WTC11 (cell line): Measurements from ENCODE around the gene IRF2BP1. TPM values are rescaled to one million over a fixed set of nuclear protein-coding genes. Genes with fewer than 3 reads are reported as not detected.

ENCODE experiments used
- ATAC-seq: fragments of 200-7000 bp; cut with Tn5 transposase; 2 replicates; pipeline ENCODE4 v1.10.0; 2021; ENCODE audit warnings: mild to moderate bottlenecking, moderate library complexity
- CTCF ChIA-PET: fragments of 300-600 bp; sonication (Branson Sonifier 250); formaldehyde crosslinking; loops from one replicate; lab custom pipeline; 2021; ENCODE audit warnings: antibody characterized with exemption; lab: Charles Lee
- POLR2A ChIA-PET: fragments of 350-600 bp; sonication (Branson Sonifier 250); formaldehyde crosslinking; loops from one replicate; lab custom pipeline; 2021; ENCODE audit warnings: antibody characterized with exemption; lab: Charles Lee
- DNase-seq: peaks from one replicate; pipeline ENCODE4 v3.0.0; 2021; ENCODE audit warnings: low spot score
- H3K27ac Mint-ChIP-seq: 2 replicates; pipeline ENCODE4 v1.8.0; 2021; ENCODE audit warnings: mixed read lengths
- H3K27me3 Mint-ChIP-seq: 2 replicates; pipeline ENCODE4 v1.8.0; 2021; ENCODE audit warnings: low read depth, mild to moderate bottlenecking, moderate library complexity, mixed read lengths
- H3K36me3 Mint-ChIP-seq: 2 replicates; pipeline ENCODE4 v1.8.0; 2021; ENCODE audit warnings: mixed read lengths
- H3K4me1 Mint-ChIP-seq: 2 replicates; pipeline ENCODE4 v1.8.0; 2022; ENCODE audit warnings: mixed read lengths
- H3K4me3 Mint-ChIP-seq: 2 replicates; pipeline ENCODE4 v1.8.0; 2021; ENCODE audit warnings: mild to moderate bottlenecking, moderate library complexity, mixed read lengths
- H3K9me3 Mint-ChIP-seq: 2 replicates; pipeline ENCODE4 v1.8.0; 2021; ENCODE audit warnings: mixed read lengths
- AFF4 ChIP-seq: sonication (generic); formaldehyde crosslinking; IDR thresholded peaks from 2 replicates; pipeline ENCODE4 v1.8.1; 2023; ENCODE audit warnings: mild to moderate bottlenecking, missing genetic modification reagents, borderline replicate concordance
- ATF1 ChIP-seq: sonication (generic); formaldehyde crosslinking; IDR thresholded peaks from 2 replicates; pipeline ENCODE4 v1.8.1; 2023; ENCODE audit warnings: mild to moderate bottlenecking, moderate library complexity, missing genetic modification reagents
- CBFB ChIP-seq: sonication (generic); formaldehyde crosslinking; IDR thresholded peaks from 2 replicates; pipeline ENCODE4 v1.8.1; 2022; ENCODE audit warnings: mild to moderate bottlenecking, low read depth, missing genetic modification reagents
- ESRRA ChIP-seq: sonication (generic); formaldehyde crosslinking; IDR thresholded peaks from 2 replicates; pipeline ENCODE4 v1.8.1; 2022; ENCODE audit warnings: mild to moderate bottlenecking, missing genetic modification reagents, borderline replicate concordance
- GABPB1 ChIP-seq: sonication (generic); formaldehyde crosslinking; IDR thresholded peaks from 2 replicates; pipeline ENCODE4 v1.8.1; 2023; ENCODE audit warnings: mild to moderate bottlenecking, missing genetic modification reagents
- JUN ChIP-seq: sonication (generic); formaldehyde crosslinking; IDR thresholded peaks from 2 replicates; pipeline ENCODE4 v1.8.0; 2023; ENCODE audit warnings: mild to moderate bottlenecking, missing genetic modification reagents
- KAT7 ChIP-seq: sonication (generic); formaldehyde crosslinking; IDR thresholded peaks from 2 replicates; pipeline ENCODE4 v1.8.1; 2023; ENCODE audit warnings: missing genetic modification reagents, mild to moderate bottlenecking, borderline replicate concordance
- MXD4 ChIP-seq: fragments of 250-450 bp; sonication (Bioruptor Pico); IDR thresholded peaks from 2 replicates; pipeline ENCODE4 v1.8.0; 2021; ENCODE audit warnings: mild to moderate bottlenecking, moderate library complexity, borderline replicate concordance
- PRDM15 ChIP-seq: sonication (generic); formaldehyde crosslinking; IDR thresholded peaks from 2 replicates; pipeline ENCODE4 v1.8.0; 2022; ENCODE audit warnings: missing genetic modification reagents
- SMAD3 ChIP-seq: sonication (generic); formaldehyde crosslinking; IDR thresholded peaks from 2 replicates; pipeline ENCODE4 v1.8.0; 2022; ENCODE audit warnings: missing genetic modification reagents, mild to moderate bottlenecking, borderline replicate concordance
- SOX15 ChIP-seq: fragments of 250-450 bp; sonication (Bioruptor Pico); IDR thresholded peaks from 2 replicates; pipeline ENCODE4 v1.9.0; 2021; ENCODE audit warnings: mild to moderate bottlenecking
- USF2 ChIP-seq: sonication (generic); formaldehyde crosslinking; IDR thresholded peaks from 2 replicates; pipeline ENCODE4 v1.8.1; 2023; ENCODE audit warnings: mild to moderate bottlenecking, missing genetic modification reagents, moderate library complexity
- ZNF138 ChIP-seq: sonication (generic); formaldehyde crosslinking; conservative IDR thresholded peaks from 2 replicates; pipeline ENCODE4 v1.8.1; 2022; ENCODE audit warnings: mild to moderate bottlenecking, moderate library complexity, missing genetic modification reagents
- ZNF416 ChIP-seq: fragments of 250-450 bp; sonication (Bioruptor Pico); IDR thresholded peaks from 2 replicates; pipeline ENCODE4 v1.9.0; 2021; ENCODE audit warnings: mild to moderate bottlenecking, inconsistent platforms
- ZNF423 ChIP-seq: fragments of 250-450 bp; sonication (Bioruptor Pico); IDR thresholded peaks from 2 replicates; pipeline ENCODE4 v2.1.2; 2022; ENCODE audit warnings: mild to moderate bottlenecking, moderate library complexity
- ZNF532 ChIP-seq: fragments of 250-450 bp; sonication (Bioruptor Pico); IDR thresholded peaks from 2 replicates; pipeline ENCODE4 v1.9.0; 2021; ENCODE audit warnings: mild to moderate bottlenecking, borderline replicate concordance
- total RNA-seq: library from RNA; stranded (reverse); gene quantifications from 3 replicates; pipeline ENCODE4 v1.2.3, GENCODE V29; 2021
- TF ChIP-seq, protein P1 (sequence below): sonication (generic); formaldehyde crosslinking; IDR thresholded peaks from 2 replicates; pipeline ENCODE4 v1.8.0; 2022; ENCODE audit warnings: mild to moderate bottlenecking, missing genetic modification reagents

The IRF2BP1 gene
- total RNA-seq, 1 experiment from 2014 or later, result 30.3 TPM

DNA sequence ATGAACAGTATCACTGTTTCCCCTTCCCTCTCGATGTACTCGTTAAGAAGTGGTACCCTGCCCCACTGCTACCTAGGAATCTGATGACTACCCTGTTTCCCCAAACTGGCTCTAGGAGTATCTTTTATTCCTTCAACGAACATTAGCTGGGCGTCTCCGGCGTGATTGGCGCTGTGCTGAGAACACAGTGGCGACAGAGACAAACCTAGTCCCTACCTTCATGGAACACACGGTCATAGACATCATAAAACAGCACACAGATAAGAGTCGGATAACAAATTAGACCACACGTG is 23.7 kb downstream of the IRF2BP1 start:
- ChIA-PET POLR2A (interaction anchor here (3.1 kb wide), 2 partner anchors 24 to 46 kb away, joined by 16 to 31 read pairs; partner anchors contain the start of genes IRF2BP1 and RSPH6A), CTCF (interaction anchor here (1.4 to 4.9 kb wide), 4 partner anchors 45 to 215 kb away, joined by 5 to 86 read pairs (median 20); partner anchors contain the start of genes QPCTL and SNRPD2)
- H3K27ac Mint-ChIP-seq, result peak overlapping the region; percentile 99
- peak overlapping the region; percentile 89 for H3K4me3 Mint-ChIP-seq
- DNase-seq, result no peak
- H3K9me3 Mint-ChIP-seq, result no peaks in the 10 kb centered on the region
- H3K36me3 Mint-ChIP-seq, result peaks cover 14% of the 10 kb centered on the region
- peaks cover 35% of the 10 kb centered on the region for H3K4me1 Mint-ChIP-seq
- no peak for ATAC-seq
- TF ChIP-seq, protein P1, sequence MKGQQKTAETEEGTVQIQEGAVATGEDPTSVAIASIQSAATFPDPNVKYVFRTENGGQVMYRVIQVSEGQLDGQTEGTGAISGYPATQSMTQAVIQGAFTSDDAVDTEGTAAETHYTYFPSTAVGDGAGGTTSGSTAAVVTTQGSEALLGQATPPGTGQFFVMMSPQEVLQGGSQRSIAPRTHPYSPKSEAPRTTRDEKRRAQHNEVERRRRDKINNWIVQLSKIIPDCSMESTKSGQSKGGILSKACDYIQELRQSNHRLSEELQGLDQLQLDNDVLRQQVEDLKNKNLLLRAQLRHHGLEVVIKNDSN, result peak; percentile 68; the same call in 1 of the 2 replicates
- TF ChIP-seq SOX15 (CRISPR knock-in tag) (no peak), ATF1 (CRISPR knock-in tag) (no peak), CBFB (no peak), JUN (CRISPR knock-in tag) (no peak), USF2 (peak; percentile 68; the same call in 1 of the 2 replicates)
- H3K27me3 Mint-ChIP-seq, result no peaks in the 10 kb centered on the region

GRCh38 chr19:45860359-45861259 is 25.3 kb downstream of the IRF2BP1 start:
- ChIA-PET CTCF (interaction anchor here (4.9 kb wide), 1 partner anchor 44 kb away, joined by 86 read pairs; no protein-coding TSS in a partner anchor), POLR2A (no interaction called here)
- Mint-ChIP-seq H3K9me3 (no peaks in the 10 kb centered on the region), H3K4me1 (peaks cover 18% of the 10 kb centered on the region), H3K27me3 (no peaks in the 10 kb centered on the region), H3K27ac (no peak overlapping the region), H3K4me3 (peak overlapping the region; percentile 89), H3K36me3 (peaks cover 14% of the 10 kb centered on the region)
- no peak for ATAC-seq
- no peak for DNase-seq
- TF ChIP-seq MXD4 (CRISPR knock-in tag) (no peak), AFF4 (CRISPR knock-in tag) (no peak), ZNF423 (CRISPR knock-in tag) (no peak), ZNF416 (no peak), ESRRA (CRISPR knock-in tag) (no peak), KAT7 (CRISPR knock-in tag) (no peak), SMAD3 (CRISPR knock-in tag) (no peak), ZNF138 (CRISPR knock-in tag) (no peak), GABPB1 (CRISPR knock-in tag) (no peak), ZNF532 (CRISPR knock-in tag) (no peak), PRDM15 (CRISPR knock-in tag) (no peak)
- TF ChIP-seq, protein P1, result no peak
